ENCODE data around the gene DMPK.
"Not testable (repeated sequence)": the region's sequence is repeated elsewhere in the genome, so short reads cannot be mapped to it uniquely, and the experiment has no call there.

Gene DMPK

DNA sequence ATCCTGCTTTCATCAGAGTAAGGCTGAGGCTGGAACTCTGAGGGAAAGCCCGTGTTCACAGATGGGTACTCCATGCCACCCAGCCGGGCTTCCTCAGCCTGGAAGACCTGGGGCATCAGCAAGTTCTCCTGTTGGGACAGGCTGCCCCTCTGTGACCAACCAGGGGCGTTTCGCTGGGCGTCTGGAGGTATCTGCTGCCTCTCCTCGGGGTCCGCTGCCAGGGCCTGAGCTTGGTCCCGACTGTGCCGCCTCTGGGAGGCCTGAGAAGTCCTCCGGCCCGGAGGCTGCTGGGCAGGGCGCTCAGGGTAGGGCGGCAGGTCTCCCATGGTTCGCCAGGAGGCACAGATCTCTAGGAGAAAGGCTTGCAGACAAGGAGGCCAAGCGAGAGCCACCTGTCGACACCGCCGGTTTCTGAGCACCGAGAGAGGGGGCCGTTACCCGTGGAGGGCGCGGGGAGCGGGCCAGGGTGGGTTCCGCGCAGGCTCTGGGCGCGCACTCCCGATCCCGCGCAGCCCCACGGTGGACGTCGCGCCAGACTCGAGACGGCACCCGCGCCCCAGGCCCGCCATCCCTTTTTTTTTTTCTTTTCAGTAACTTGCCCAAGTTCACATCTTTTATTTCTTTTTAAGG is 32.7 kb upstream of the DMPK start, which contains the start of gene RSPH6A:
RSPH6A (minus strand) TSS at position 458 of the 630 bp plus-strand sequence; CDS start at position 326, 132 bp downstream.
- DNase-seq (ENCODE audit: low read depth, low spot score) = peak; percentile 32

DNA sequence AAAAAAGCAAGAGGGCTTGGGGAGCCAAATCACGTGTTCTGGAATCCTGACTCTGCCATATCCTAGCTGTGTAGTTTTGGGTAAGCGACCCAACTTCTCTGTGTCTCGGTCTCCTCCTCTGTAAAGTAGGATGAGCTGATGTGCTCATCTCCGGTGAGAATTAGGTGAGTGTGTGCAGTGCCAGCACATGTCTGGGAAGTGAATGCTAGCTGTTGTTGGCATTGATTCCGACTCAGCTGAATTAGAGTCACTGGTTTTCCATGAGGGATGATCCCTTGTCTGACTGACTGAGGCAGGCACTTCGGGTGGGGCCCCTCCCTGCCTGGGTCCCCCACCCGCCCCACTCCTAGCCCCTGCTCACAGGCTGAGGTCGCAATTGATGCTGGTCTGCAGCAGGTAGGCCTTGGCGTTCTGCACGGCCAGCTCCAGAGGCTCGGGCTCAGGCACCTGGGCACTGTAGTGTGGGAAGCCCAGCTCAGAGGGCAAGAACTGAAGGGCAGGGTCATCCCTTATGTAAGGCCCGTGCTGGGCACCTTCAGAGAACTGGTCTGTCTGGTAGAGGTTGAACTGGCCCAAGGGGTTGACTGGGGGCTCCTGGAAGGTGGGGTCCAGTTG is 32.0 kb upstream of the DMPK start:
- DNase-seq (ENCODE audit: low read depth, low spot score) = no peak

DNA sequence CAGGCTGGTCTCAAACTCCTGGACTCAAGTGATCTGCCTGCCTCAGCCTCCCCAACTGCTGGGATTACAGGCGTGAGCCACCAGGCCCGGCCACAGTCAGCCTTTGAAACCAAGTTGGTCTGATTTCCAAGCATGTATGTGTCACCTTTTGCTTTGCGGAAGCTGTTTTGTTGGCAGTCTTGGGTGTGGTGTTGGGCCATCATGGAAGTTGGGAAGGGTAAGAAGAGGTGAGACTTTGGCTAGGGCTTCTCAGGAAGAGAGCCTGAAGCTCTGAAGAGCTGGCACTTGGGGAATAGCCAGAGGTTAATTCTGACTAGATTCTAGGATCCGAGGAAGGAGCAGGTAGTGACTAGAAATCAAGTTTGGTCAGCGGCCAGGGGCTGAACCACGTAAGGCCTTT is 30.0 kb upstream of the DMPK start:
- DNase-seq (ENCODE audit: low read depth, low spot score) = no peak

DNA sequence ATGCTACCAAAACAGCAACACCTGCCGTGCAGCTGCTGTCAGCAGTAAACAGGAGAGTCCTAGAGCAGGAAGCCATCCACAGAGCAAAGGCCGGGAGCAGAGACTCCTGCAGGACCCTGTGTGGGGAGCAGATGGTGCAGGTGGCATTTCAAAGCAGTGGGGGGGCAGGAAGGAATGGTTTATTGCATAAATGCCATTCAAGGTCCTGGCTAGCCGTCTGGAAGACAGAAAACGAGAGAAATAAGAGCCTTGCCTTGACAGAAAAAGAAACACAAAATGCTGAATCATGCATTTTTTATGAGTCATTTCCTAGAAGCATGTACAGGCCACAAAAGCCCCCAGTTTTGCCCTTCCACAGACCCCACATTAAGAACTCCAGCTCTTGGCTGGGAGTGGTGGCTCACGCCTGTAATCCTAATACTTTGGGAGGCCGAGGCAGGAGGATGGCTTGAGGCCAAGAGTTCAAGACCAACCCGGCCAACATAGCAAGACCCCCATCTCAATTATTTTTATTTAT is 27.4 kb upstream of the DMPK start:
- DNase-seq (ENCODE audit: low read depth, low spot score) = peak; percentile 70

DNA sequence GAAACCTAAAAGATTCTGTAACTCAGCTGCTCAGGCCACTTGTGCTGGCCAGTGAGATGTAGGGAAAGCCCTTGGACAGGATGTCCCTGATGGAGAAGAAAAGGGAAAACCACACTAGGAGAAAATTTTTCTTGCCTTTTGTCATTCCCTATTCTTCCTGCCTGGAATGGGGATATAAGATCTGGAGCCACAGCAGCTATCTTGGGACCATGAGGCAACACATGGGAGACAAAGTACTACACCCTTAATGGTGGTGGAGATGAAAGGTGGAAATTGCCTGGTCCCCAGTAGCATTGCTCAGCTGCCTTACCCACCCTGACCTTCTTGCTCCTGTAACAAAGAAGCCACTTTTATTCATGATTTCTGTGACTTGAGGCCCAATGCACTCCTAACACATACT is 23.4 kb upstream of the DMPK start:
- no peak for DNase-seq (ENCODE audit: low read depth, low spot score)

DNA sequence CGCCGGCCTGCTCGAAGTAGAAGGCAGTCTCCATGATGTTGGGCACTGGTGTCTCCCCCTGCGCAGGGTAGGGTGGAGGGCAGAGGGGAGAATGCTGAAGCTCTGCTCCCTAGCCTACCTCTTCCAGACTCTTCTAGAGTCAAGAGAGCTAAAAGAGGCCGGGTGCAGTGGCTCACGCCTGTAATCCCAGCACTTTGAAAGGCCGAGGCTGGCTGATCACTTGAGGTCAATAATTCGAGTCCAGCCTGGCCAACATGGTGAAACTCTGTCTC is 22.6 kb upstream of the DMPK start:
- DNase-seq (ENCODE audit: low read depth, low spot score) = no peak

DNA sequence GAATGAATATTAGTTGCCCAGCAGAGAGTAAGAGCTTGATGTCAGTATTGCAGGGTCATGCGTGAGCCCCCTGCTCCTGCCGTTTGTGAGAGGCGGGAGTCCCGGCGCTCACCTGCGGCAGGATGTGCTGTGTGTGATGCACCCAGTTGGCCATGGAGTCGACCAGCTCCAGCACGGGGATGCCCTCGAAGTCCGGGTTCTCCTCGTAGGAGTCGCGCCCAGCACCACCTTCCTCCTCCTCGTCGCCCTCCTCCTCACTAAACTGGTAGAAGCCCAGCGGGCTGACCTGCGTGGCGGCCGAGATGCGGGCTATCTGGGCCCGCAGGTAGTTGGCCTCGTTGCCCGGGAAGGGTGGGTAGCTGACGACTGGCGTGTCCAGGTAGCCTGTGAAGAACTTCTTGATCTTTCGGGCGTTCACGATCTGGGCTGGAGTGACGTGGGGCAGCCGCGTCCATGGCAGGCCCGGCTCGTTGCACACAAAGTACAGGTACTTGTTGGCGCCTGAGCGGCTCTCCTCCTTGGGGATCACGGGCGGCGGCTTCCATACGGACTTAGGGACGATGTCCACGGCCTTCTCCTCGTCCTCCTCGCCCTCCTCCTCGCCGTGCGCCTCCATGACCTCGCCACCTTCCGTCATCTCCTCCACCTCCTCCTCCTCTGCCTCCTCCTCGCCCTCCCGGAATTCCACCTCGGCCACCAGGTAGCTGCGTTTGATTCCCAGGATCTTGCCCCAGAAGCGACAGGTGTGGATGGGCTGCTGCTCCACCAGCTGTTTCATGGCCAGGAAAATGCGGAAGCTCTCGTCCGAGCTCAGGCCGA is 22.1 kb upstream of the DMPK start:
- DNase-seq (ENCODE audit: low read depth, low spot score) = no peak

DNA sequence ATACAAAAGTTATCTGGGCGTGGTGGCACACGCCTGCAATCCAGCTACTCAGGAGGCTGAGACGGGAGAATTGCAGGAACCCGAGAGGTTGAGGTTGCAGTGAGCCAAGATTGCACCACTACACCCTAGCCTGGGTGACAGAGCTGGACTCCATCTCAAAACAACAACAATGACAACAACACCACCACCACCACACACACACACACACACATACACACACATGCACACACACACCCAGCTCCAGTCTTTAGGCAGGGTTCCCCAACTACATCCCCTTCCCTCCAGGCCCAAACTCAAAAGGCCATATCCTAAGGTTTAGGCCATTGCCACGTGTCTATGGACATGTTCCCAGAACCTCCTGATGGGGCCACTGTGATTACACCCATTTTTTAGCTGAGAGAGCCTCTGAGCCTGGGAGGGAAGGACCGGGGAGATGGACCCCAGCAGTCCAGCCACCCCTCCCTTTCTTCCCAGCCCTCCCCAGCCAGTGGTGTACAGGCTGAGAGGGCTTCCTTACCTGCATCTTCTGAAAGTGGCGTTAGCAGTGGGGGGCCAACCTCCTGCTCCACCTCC is 19.4 kb upstream of the DMPK start:
- no peak for DNase-seq (ENCODE audit: low read depth, low spot score)

DNA sequence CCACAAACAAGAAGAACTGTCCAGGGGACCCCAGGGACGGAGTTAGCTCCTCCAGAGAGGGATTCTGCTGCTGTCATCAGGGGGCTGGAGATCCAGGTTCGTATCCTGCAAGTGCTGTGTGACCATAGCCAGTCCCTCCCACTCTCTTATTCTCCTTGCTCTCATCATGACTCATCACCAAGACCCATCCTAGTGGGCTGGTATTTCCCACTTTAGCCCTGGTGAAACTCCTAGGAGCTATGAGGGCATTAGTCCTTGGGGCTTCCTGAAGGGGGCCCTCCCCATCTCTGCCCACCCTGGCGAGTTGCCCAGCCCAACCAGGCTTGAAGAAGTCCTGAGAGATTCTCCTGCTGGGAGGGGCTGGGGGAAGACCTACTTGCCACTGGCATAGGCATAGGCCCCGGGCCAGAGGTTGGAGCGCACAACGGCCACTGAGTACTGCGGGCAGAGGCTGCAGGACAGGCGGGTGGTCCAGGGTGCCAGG is 17.8 kb upstream of the DMPK start:
- peak; percentile 31 for DNase-seq (ENCODE audit: low read depth, low spot score)

DNA sequence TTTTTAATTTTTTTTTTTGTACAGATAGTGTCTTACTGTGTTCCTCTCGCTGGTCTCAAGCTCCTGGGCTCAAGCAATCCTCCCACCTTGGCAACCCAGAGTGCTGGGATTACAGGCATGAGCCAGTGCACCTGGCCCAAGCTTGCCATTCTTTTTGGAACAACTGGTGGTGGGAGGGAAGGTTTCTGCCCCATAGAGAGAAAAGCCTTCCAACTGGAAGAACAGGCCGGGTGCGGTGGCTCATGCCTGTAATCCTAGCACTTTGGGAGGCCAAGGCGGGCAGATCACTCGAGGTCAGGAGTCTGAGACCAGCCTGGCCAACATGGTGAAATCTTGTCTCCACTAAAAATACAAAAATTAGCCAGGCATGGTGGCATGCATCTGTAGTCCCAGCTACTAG is 17.3 kb upstream of the DMPK start:
- not testable (repeated sequence) for DNase-seq (ENCODE audit: low read depth, low spot score)

DNA sequence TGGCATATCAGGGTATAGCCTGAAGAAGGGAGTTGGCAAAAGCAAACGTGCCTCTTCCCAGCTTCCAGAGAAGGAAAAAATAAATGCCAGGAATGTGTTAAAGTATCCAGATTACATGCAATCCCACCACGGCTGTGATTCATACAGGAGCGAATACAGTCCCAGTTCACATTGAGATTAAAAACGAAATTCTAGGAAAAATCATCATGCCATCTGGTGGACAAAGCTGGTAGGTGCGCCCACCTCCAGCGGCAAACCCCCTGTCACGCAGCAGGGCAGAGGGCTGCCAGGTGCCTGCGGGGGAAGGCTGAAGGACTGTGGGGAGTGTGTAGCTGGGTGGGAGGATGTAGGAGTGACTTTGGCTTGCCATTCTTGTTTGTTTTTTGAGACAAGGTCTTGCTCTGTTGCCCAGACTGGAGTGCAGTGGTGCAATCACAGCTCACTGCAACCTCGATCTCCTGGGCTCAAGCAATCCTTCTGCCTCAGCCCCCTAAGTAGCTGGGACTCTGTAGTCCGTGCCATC is 16.8 kb upstream of the DMPK start:
- peak; percentile 91 for DNase-seq (ENCODE audit: low read depth, low spot score)

DNA sequence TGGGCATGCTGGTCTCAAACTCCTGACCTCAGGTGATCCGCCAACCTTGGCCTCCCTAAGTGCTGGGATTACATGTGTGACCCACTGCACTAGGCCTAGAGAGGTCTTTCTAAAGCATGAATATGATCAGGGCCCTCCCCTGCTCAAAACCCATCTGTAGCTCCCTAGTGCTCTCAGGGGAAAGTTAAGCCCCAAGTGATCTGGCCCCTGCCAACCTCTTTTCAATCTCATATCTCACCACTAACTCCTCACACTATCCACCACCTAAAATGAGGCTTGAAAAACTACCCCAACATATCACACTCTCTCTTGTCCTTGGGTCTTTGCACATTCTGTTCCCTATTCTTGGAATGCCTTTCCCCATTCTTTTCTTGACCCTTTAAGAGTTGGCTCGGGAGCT is 12.3 kb upstream of the DMPK start:
- no peak for DNase-seq (ENCODE audit: low read depth, low spot score)

DNA sequence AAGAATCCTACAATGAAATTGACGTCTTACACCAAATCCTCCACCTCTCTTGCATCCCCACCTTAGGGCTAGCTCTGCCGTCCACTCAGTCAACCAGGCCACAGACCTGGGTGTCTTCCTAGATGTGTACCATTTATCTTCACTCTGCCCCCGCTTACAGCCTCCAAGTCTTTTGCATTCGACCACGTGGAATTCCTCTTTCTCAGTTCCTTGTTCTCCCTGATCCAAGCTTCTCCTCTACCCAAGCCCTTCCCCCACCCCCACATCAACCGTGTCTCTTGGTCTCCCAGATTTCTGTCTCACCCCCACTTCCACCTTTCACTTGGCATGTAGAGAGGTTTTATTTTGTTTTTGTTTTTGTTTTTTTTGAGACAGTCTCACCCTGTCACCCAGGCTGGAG is 11.6 kb upstream of the DMPK start:
- DNase-seq (ENCODE audit: low read depth, low spot score) = no peak

DNA sequence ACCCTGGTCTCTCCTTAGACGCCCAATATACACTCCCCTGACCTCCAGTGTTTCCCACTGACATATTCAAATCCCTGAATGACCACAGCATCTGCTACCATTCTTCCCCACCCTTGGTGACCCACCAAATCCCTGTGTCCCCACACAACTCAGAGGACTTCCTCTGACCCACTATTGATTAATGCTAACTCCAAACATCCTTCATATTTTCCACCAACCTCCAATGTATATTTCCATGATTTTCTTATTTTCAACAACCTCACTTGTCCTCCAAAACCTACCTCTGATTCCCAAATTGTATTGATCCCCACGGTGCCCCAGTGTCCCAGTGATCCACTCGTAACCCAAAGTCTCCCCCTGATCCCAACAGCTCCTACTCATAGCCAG is 10.9 kb upstream of the DMPK start:
- DNase-seq (ENCODE audit: low read depth, low spot score) = no peak

DNA sequence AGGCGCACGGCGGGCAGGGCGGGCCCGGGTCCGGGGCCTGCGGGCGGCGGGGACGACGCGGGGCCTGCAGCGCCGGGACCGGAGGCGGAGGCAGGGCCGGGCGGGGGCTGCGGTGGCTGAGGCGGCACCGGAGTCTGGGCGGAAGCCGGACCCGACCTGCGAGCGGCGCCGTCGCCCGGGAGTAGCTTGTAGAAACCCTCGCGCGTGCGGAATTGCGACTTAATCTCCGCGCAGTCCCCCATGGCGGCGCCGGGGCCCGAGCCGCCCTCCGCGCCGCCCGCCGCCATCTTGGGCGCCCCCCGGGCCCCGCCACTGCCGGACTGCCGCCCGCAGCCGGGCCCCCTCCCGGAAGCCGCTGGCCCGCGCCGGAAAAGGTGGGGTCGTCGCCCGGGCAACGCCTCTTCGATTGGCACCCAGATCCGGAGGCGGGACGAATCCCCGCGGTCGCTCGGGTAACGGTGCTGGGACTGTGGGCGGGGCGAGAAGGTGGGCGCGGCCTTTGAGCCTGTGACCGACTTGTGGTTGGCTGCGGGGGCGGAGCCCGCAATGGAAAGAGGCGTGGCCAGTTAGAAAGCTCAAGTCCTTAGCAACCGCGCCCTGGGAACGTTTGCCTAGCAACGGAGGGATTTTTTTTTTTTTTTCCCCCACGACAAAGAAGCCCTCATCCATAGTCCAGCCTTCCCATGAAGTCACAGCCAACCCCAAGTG is 10.3 kb upstream of the DMPK start, which contains the start of gene DMWD:
DMWD (minus strand) TSS at position 376 of the 708 bp plus-strand sequence; CDS start at position 287, 89 bp downstream.
- DNase-seq (ENCODE audit: low read depth, low spot score) = peak; percentile 100

DNA sequence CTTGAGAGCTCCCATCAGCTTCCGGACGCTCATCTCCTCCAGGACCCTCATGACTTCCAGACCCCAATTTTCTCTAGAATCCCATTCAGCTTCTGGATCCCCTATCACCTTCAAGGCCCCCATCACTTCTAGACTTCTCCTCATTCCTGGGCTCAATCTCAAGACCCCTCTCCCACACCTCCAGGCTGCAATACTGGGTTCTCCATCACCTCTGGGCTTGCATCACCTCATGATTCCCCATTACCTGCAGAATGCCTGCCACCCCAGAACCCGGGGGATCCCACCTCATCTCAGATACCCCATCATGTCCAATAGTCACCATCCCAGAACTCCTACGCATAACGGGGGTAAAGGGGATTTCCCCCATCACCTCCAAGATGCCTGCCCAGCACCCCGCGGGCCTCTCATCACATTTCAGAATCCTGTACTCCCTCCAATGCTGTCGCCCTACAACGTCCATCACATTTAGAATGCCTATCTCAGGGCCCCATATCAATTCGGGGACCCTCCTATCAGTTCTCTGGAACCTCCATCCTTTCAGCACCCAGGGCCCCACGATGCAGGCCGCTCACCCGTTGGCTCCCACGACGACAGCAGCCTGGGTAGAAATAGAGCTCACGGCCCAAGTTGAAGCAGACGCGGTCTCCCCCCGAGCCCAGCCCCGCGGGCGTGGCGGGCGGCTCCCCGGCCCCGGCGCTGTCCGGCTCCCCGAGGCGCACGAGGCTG is 9.6 kb upstream of the DMPK start:
- peak; percentile 42 for DNase-seq (ENCODE audit: low read depth, low spot score)

DNA sequence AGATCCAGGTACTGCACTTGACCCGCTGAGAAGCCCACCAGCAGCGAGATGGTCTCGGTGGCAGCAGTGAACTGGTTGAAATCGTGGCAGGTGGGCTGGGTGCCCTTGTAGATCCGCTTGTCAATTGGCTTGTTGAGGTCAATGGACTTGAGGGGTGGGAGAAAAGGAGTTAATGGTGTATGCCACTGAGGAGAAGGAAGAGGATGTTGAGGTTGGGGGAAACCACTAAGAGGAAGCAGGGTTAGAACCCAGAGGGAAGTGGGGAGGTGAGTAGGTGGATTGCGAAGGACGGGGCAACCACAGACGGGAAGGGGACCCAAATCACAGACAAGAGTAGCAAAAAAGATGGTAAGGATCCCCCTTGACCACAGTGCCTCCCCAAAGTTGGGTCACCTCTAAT is 8.7 kb upstream of the DMPK start:
- DNase-seq (ENCODE audit: low read depth, low spot score) = no peak

DNA sequence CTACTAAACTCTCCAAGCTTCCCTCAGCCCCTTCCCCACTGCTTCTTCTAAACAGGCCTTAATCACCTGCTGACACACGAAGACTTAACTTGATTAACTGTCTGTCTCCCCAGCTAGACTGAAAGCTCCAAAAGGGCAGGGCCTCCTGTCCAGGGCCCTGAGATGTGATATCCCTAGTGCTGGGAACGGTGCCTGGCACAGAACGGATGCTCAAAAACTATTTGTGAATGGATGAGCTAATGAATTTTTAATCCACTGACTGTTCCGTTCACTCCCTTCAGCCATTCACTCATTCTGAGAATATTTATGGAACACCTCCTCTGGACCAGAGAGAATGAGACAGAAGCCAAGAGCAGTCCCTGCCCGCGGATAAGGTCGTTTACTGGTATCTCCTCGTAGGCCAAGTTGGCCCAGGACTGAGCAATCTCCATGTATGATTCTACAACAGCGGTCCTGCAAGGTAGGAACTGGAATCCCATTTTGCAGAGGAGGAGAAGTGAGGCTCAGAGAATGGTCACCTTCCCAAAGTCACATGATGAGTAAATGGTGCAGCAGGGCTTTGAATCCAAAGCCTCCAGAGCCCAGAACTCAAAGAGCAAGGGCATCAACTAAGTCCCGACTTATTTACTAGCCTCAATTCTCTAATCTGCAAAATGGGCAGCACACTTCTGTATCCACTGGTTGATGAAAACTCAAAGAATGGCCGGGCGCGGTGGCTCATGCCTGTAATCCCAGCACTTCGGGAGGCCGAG is 6.9 kb upstream of the DMPK start:
- no peak for DNase-seq (ENCODE audit: low read depth, low spot score)

DNA sequence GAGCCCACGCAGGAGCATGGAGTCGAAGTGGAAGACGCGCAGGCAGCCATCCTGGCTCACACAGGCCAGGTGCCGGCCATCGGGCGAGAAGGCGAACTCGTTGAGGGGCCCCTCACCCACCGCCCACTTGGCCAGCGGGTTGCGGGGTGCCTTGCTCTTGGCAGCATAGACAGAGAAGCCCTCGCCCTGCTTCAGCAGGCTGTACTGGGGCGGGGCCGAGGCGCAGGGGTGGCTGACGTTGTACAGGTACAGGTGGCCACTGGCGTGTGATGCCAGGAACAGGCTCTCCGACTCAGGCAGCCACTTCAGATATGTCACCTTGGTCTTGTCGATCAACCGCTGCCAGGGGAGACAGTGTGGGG is 4.2 kb upstream of the DMPK start:
- no peak for DNase-seq (ENCODE audit: low read depth, low spot score)

All from astrocyte of the hippocampus (primary cell).